ENCODE data around the gene OR6J1. TPM values are rescaled to one million over a fixed set of nuclear protein-coding genes. Genes with fewer than 3 reads are reported as not detected.

Gene OR6J1
- total and polyA plus RNA-seq, 2 of the 8 experiments (the other 6 are each of a cell fraction or from before 2014, with no cell fraction given): not detected

- Histone ChIP-seq H3K36me3 (ENCODE audit: control insufficient read depth in 2 of 4, insufficient read depth in 4 of 4, low read length in 3 of 4) (no peaks in the 10 kb centered on the region), H4K91ac (replicated peaks; ENCODE audit: insufficient read length, low read length) (no peak overlapping the region), H3K27me3 (replicated peaks in 1 of 4; ENCODE audit: control insufficient read depth in 3 of 4, extremely low read depth in 1 of 4, insufficient read depth in 3 of 4, low read length in 3 of 4) (no peaks in the 10 kb centered on the region), H3K23ac (ENCODE audit: insufficient read length) (no peak overlapping the region), H3K9ac (replicated peaks in 1 of 4; ENCODE audit: extremely low read depth in 1 of 4, low read depth in 3 of 4, low read length in 3 of 4) (no peak overlapping the region), H3K79me1 (ENCODE audit: low read depth, low read length) (no peaks in the 10 kb centered on the region), H3K27ac (ENCODE audit: low read depth, low read length) (no peak overlapping the region), H2BK120ac (replicated peaks; ENCODE audit: low read depth, low read length) (no peak overlapping the region), H3K4me2 (ENCODE audit: insufficient read depth in 1 of 2, low read depth in 2 of 2, low read length in 2 of 2) (no peak overlapping the region), H3K14ac (ENCODE audit: insufficient read length) (no peak overlapping the region), H3K18ac (ENCODE audit: extremely low read depth, low read length) (no peak overlapping the region), H2BK20ac (ENCODE audit: low read length) (no peak overlapping the region), H3K23me2 (ENCODE audit: low read depth, low read length) (no peaks in the 10 kb centered on the region), H2BK5ac (ENCODE audit: low read depth, low read length) (no peak overlapping the region), H3K4ac (replicated peaks; ENCODE audit: insufficient read length, low read depth, low read length) (no peak overlapping the region), H2BK12ac (ENCODE audit: low read depth, low read length) (no peak overlapping the region), H2AFZ (ENCODE audit: low read length) (no peak overlapping the region), H2BK15ac (ENCODE audit: low read length) (no peak overlapping the region), H4K20me1 (replicated peaks in 1 of 2; ENCODE audit: control insufficient read depth in 1 of 2, insufficient read depth in 2 of 2, low read length in 2 of 2) (no peaks in the 10 kb centered on the region), H3K56ac (replicated peaks; ENCODE audit: insufficient read length, low read depth, low read length) (no peak overlapping the region), H3K4me1 (replicated peaks in 1 of 4; ENCODE audit: control insufficient read depth in 3 of 4, insufficient read depth in 4 of 4, low read length in 3 of 4) (no peaks in the 10 kb centered on the region), H4K8ac (ENCODE audit: extremely low read depth, insufficient read depth, low read length) (no peak overlapping the region), H3K9me3 (ENCODE audit: insufficient read depth in 2 of 2, low read depth in 1 of 2, low read length in 1 of 2) (no peaks in the 10 kb centered on the region), H3K79me2 (ENCODE audit: control insufficient read depth in 1 of 2, insufficient read depth in 2 of 2, low read length in 2 of 2) (no peaks in the 10 kb centered on the region), H3K4me3 (ENCODE audit: extremely low read depth in 1 of 4, insufficient read depth in 2 of 4, low read depth in 3 of 4, low read length in 4 of 4) (no peak overlapping the region), H2AK5ac (ENCODE audit: low read depth, low read length) (no peak overlapping the region), H4K5ac (ENCODE audit: insufficient read length, low read depth, low read length) (no peak overlapping the region)
- ChIA-PET POLR2A (ENCODE audit: partially characterized antibody) (no interaction called here), CTCF (ENCODE audit: partially characterized antibody) (interaction anchor here (1.1 to 3.5 kb wide), 5 partner anchors 10 to 75 kb away, joined by 3 to 30 read pairs (median 4); no protein-coding TSS in a partner anchor)
- DNase-seq (ENCODE audit: low read depth in 1 of 2, low spot score in 2 of 2): no peak
- 96% methylated on average over 4 of the region's 4 CpGs; no CpG with 5 or more reads in 1 of the 2 experiments for WGBS, 2 experiments (ENCODE audit: extremely low coverage in 1 of 2, insufficient coverage in 1 of 2, insufficient read length in 1 of 2, insufficient replicate concordance in 2 of 2, low coverage in 1 of 2, low lambda C conversion rate in 2 of 2, missing lambda C conversion rate in 1 of 2)
- FAIRE-seq: no peak
- no peak for TF ChIP-seq CTCF (IDR thresholded peaks at IDR 0.05; ENCODE audit: control extremely low read depth in 1 of 3, insufficient read depth in 1 of 3, low read depth in 1 of 3, low read length in 3 of 3)
- TF ChIP-seq YY1 (IDR thresholded peaks at IDR 0.05; ENCODE audit: low read depth, low read length): no peak
- TF ChIP-seq PHF8 (conservative IDR thresholded peaks at IDR 0.05; ENCODE audit: low read depth, low read length): no peak
- TF ChIP-seq CBX8 (IDR thresholded peaks at IDR 0.05; ENCODE audit: borderline replicate concordance, low read depth, low read length): no peak
- no peak for TF ChIP-seq KDM4A (IDR thresholded peaks at IDR 0.05; ENCODE audit: low read depth, low read length, severe bottlenecking)
- TF ChIP-seq SRF (IDR thresholded peaks at IDR 0.05; ENCODE audit: low read depth, low read length): no peak
- no peak for TF ChIP-seq ATF2 (IDR thresholded peaks at IDR 0.05; ENCODE audit: low read length)
- no peak for TF ChIP-seq E2F6 (IDR thresholded peaks at IDR 0.05)
These were observed 2.6 kb upstream of the OR6J1 start for GRCh38 chr14:22646570-22647254.
